Endometrial microvascular endothelial cells (primary cell): ENCODE data around the gene HES3. TPM values are rescaled to one million over a fixed set of nuclear protein-coding genes. Genes with fewer than 3 reads are reported as not detected.

Experiments used
- in situ Hi-C: cut with HindIII; loops from 2 replicates; pipeline ENCODE4 v1.10.0; 2017; ENCODE audit warnings: low sequenced_read_pairs, low pct_unique_long_range_greater_than_20kb; ENCODE audit errors: inconsistent ontology term
- total RNA-seq: library from RNA; depleted of rRNA; stranded (reverse); fragments of >200 nt; gene quantifications from one replicate; pipeline ENCODE4 v1.2.3, GENCODE V29; 2015; ENCODE audit errors: inconsistent ontology term

The HES3 gene
- total RNA-seq, 1 donor from 2014 or later: not detected

- in situ Hi-C loops: no loop called here
These were observed 14.7 kb downstream of the HES3 start for GRCh38 chr1:6258675-6259074.

- in situ Hi-C loops: no loop called here
These were observed 15.7 kb downstream of the HES3 start for GRCh38 chr1:6259491-6260362.

DNA sequence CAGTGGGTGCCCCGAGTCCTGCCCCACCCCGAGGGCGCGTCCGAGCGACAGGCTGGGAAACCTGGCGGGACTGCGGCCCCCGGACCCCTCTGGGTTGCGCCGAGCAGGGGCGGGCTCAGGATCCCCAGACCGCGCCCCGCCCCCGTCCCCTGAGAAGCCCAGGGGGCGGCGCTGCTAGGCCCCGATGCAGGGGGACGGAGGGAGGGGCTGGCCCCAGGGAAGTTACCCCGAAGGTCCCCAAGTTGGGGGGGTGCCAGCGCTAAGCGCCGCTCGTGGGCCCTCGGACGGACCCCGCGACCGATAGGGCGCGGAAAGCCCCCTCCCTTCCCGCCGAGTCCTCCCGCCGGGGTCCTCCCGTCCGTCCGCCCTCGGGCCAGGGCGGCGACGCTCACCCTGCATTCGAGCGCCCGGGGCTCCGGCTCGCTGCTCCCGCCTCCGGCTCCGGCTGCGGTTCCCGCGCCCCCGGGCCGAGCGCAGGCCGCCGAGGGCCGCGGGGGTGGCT lies 16.5 kb downstream of the HES3 start:
- in situ Hi-C loops: no loop called here

DNA sequence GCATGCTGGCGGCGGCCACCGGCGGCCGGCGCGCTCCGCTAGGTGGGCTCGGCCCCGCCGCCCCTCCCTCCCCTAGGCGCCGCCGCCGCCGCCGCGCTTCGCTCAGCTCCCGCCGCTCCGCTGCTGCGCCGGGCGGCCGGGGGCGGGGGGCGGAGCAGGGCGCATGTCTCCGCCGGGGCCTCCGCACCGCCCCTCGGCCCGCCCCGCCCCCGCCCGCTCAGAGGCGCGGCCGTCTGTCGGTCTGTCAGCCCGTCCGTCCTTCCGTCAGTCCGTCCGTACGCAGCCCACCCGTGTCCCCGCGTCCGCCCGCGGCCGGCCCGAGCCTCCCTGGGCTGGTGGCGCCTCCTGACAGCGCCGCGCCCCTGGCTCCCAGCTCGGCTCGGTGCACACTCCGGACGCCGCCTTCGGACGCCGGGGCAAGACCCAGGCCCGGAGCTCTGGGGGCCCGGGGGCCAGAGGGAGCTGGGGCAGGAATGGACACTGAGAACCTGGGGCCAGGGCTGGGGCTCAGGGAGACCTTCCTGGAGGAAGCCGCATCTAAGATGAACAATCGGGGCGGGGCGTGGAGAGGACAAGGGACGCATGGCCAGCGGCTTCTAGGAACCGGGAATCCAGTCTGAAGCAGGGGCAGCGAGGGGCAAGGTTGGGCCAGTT lies 17.1 kb downstream of the HES3 start, which contains the start of gene GPR153:
Gene GPR153, minus strand, starts transcription at position 138 of the 654 bp plus-strand sequence. CDS start 6,193 bp downstream, outside the sequence.
- in situ Hi-C loops: no loop called here

DNA sequence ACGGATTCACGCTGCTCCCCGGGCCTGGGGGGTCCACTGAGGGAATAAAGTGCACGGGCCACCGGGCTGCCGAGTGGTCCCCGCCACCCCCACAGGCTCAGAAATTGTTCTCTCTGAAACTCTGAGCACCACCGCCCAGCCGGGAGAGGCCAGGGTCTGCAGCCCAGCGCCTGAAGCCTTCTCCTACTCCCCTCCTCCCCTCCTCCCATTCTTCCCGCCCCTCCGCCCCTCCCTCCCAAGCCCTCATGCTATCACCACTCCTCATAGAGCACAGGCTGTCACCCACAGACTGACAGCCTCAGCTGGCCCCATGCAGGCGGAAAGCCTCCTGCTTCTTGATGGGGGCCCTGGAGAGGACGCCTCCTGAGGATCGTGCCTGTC lies 17.6 kb downstream of the HES3 start:
- in situ Hi-C loops: no loop called here

- in situ Hi-C loops: no loop called here
These were observed 18.8 kb downstream of the HES3 start for GRCh38 chr1:6262555-6263420.

DNA sequence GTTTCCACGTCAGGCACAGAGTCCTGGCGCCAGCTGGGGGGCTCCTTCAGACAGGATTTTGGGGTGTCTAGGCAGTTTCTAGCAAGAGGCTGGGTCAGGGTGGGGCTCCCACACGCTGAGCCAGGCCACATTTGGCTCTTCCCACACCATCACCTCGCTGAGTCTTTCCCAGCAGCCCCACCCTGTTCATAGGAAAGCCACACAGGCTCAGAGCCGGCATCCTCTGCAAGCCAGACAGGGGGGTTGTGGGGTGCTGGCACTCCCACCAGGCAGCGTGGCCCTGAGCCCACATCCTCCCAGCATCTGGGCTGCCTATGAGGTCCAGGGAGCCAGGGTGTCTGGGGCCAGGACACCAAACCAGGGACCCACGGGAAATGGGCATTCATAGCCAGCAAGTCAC lies 19.7 kb downstream of the HES3 start:
- in situ Hi-C loops: no loop called here

GRCh38 chr1:6265151-6265550 lies 21.2 kb downstream of the HES3 start:
- in situ Hi-C loops: no loop called here

DNA sequence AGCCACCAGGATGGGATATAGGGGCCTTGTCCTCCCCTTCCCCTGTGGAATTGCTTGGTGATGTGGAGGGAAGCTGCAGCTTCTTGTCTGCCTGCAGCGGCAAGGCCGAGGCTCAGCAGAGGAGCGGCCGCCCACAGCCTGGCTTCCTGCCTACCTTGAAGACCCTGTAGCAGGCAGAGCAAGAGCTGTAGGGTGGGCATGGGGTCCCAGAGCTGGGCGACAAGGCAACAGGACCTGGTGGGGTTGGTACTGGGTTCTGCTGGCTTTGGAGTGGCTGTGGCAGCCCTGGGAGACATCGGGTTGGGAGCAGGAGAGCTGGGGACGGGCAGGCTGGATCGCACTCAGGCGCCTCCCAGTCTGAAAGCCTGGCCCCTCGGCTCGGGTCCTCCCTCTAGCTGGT lies 22.7 kb downstream of the HES3 start:
- in situ Hi-C loops: no loop called here

GRCh38 chr1:6267686-6268322 lies 23.8 kb downstream of the HES3 start:
- in situ Hi-C loops: no loop called here

DNA sequence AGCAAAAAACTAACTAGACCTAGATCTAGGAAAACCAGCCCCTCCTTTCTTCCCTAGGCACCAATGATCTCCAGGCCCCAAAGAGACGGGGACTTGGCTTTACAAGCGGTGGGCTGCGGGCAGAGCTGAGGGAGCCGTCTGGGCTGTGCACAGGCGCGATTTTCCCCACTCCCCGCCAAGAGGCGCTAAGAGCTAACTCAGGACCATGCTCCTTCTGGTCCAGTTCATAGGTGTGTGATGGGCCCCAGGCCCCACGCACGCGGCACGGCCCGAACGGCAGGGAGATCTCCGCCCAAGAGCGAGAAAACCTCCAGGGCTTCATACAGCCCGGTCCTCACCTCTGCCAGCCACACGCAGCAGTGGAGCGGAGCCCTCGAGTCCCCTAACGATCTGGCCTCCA lies 24.4 kb downstream of the HES3 start:
- in situ Hi-C loops: no loop called here

GRCh38 chr1:6269296-6269695 lies 25.3 kb downstream of the HES3 start:
- in situ Hi-C loops: no loop called here

DNA sequence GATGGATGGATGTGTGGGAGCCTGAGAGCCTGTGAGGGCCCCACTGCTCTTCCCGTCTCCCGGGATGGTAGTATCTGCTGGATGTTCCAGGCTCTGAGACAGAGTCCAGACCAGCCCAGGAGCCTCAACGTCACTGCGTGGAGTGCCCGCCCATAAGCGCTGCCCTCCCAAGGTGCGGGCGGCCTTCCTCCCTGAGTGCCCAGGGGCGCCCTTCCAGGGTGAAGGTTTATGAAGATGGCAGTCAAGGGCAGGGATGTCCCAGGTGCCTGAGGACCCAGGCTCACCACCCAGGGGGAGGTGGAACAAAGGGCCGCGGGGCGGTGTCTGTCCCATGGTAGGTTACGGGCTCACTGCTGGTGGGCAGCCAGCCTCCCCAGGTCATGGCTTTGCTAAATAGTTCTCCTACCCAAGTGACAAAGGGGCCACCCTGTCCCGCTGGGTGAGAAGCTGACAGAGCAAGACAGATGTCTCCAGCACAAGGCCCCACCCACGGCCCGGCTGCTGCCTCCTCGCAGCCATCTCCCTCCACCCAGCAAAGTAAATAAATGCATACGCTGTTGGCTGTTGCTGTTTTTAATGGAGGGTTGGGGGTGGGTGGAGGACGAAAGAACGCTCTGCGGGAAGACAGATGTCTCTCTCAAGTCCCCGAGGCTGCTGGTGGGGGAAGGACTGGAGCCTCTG lies 25.9 kb downstream of the HES3 start:
- in situ Hi-C loops: no loop called here

DNA sequence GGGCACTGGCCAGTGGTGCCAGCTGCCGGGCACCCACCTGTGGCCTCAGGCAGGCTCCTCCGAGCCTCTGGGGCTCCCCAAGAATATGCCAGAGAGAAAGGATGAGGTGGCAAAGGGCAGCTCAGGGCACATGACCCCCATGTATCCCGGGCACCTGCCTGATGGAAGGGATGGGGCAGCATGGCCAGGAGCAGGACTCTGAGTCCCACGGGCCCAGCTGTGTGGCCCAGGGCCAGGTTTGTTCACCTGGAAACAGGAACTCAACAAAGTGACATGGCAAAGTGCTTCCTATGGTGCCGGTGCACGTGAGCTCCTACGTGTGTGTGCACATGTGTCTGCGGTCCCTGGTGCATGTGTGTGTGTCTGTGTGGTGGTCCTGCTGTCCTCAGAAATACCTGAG lies 26.4 kb downstream of the HES3 start:
- in situ Hi-C loops: no loop called here

- in situ Hi-C loops: no loop called here
These were observed 27.0 kb downstream of the HES3 start for GRCh38 chr1:6271006-6271405.

GRCh38 chr1:6271554-6271953 lies 27.6 kb downstream of the HES3 start:
- in situ Hi-C loops: no loop called here

DNA sequence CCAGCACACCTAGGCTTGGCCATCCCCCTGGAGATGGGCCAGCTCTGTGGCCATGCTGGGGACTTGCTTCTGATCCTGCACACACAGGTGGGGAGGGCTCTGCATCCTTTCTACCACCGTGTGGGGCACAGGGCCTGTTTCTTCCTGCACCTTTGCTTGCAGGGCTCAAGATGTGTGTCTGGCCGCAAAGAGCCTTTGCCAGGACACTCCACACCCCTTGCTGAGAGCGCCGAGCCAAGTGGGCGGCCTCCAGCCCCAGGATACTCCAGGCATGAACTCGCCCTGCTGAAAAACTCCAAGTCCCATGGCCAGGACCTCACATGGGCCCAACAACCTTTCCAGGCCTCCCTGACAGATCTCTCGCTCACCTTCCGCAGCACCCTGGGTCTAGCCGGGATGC lies 28.5 kb downstream of the HES3 start:
- in situ Hi-C loops: no loop called here

GRCh38 chr1:6272868-6273267 lies 28.9 kb downstream of the HES3 start:
- in situ Hi-C loops: no loop called here
